GM12892 (cell line): ENCODE results near the gene ARSB.

Experiments
- POLR2A ChIP-seq: IDR thresholded peaks from 2 replicates; pipeline ENCODE4 v1.6.1; 2011; ENCODE audit warnings: low read depth, low read length, control low read depth
- POLR2AphosphoS5 ChIP-seq: IDR thresholded peaks from 2 replicates; pipeline ENCODE4 v1.6.1; 2011; ENCODE audit warnings: low read depth, low read length, control low read depth

GRCh38 chr5:78795757-78796156, 189.4 kb downstream of the ARSB start:
- TF ChIP-seq POLR2A, result no peak
- TF ChIP-seq POLR2AphosphoS5, result no peak
